ENCODE measurements around the gene LMTK2. TPM values are rescaled to one million over a fixed set of nuclear protein-coding genes. Genes with fewer than 3 reads are reported as not detected.
"Not testable (repeated sequence)": the region's sequence is repeated elsewhere in the genome, so short reads cannot be mapped to it uniquely, and the experiment has no call there.

LMTK2 gene
- total RNA-seq, 1 donor from 2014 or later = 21.6 TPM

DNA sequence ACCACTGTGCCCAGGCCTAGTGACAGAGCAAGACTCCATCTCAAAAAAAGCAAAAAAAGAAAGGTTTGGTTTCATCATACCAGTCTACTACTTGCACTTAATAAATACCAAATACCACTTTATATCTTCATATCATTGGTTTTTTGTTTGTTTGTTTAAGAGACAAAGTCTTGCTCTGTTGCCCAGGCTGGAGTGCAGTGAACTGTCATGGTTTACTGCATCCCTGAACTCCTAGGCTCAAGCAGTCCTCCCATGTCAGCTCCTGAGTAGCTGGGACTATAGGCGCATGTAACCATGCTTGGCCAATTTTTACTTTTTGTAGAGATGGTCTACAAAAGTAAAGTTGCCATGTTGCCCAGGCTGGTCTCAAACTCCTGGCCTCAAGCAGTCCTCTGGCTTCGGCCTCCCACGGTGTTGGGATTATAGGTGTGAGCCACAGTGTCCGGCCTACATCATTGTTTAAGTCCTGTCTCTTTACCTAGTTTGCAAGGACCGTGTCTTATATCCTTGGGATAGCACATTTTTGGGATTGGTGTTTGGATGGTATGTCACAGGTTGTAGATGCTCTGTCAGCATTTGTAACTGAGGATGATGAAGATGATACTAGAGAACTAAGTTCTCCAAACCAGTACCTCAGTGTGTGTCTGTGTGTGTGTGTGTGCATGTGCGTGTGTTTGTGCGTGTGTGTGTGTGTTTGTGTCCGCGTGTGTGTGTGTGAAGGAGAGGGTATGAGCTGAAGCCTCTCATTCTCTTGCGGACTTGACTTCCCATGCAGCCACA lies 9.3 kb downstream of the LMTK2 start:
- H3K9me3 ChIP-seq = no peaks in the 10 kb centered on the region
- TF ChIP-seq, protein P1, sequence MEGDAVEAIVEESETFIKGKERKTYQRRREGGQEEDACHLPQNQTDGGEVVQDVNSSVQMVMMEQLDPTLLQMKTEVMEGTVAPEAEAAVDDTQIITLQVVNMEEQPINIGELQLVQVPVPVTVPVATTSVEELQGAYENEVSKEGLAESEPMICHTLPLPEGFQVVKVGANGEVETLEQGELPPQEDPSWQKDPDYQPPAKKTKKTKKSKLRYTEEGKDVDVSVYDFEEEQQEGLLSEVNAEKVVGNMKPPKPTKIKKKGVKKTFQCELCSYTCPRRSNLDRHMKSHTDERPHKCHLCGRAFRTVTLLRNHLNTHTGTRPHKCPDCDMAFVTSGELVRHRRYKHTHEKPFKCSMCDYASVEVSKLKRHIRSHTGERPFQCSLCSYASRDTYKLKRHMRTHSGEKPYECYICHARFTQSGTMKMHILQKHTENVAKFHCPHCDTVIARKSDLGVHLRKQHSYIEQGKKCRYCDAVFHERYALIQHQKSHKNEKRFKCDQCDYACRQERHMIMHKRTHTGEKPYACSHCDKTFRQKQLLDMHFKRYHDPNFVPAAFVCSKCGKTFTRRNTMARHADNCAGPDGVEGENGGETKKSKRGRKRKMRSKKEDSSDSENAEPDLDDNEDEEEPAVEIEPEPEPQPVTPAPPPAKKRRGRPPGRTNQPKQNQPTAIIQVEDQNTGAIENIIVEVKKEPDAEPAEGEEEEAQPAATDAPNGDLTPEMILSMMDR (IDR thresholded peaks at IDR 0.05) = no peak
- TF ChIP-seq POLR2AphosphoS5 (IDR thresholded peaks at IDR 0.05; ENCODE audit: insufficient read depth in 1 of 2, low read depth in 1 of 2) (no peak), POLR2A (IDR thresholded peaks at IDR 0.05) (no peak)
- H3K27ac ChIP-seq = no peak overlapping the region
- intact Hi-C loops (cut with DNase I) = no loop called here
- no peaks in the 10 kb centered on the region for H3K27me3 ChIP-seq
- H3K4me1 ChIP-seq = peaks cover 6% of the 10 kb centered on the region
- H3K4me3 ChIP-seq = no peak overlapping the region
- H3K36me3 ChIP-seq = no peaks in the 10 kb centered on the region
- DNase-seq (ENCODE audit: extremely low spot score in 2 of 2) = no peak

DNA sequence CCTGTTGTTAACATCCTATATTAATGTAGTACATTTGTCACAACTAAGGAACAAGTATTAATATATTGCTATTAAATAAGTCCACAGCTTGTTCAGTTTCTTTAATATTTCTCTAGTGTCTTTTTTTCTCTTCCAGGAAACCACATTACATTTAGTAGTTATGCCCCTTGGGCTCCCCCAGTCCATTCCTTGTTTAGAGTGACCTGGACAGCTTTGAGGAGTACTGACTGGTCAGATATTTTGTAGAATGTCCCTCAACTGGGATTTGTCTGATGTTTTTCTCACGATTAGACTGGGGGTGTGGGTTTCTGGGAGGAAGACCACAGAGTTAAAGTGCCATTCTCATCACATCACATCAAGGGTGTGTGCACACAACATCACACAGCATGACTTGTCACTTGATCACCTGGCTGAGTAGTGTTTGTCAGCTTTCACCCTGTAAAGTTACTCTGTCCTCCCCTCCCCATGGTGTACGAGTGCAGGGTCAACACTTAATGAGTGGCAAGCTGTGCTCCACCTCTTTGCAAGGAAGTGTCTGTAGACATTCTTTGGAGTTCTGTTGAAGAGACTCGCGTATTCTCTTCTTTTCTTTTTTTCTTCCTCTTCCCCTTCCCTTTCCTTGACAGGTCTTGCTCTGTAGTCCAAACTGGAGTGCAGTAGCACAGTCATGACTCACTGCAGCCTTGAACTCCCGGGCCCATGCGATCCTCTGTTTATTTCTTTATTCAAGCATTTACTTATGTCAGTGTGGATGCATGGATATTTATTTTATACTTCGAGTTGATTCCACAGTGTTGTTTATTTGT lies 10.2 kb downstream of the LMTK2 start:
- intact Hi-C loops (cut with DNase I) = no loop called here
- no peak for TF ChIP-seq POLR2AphosphoS5 (IDR thresholded peaks at IDR 0.05; ENCODE audit: insufficient read depth in 1 of 2, low read depth in 1 of 2)
- TF ChIP-seq, protein P1 (IDR thresholded peaks at IDR 0.05) = no peak
- no peak for TF ChIP-seq POLR2A (IDR thresholded peaks at IDR 0.05)
- Histone ChIP-seq H3K4me3 (no peak overlapping the region), H3K27me3 (no peaks in the 10 kb centered on the region), H3K9me3 (no peaks in the 10 kb centered on the region), H3K27ac (no peak overlapping the region), H3K36me3 (no peaks in the 10 kb centered on the region), H3K4me1 (no peaks in the 10 kb centered on the region)
- no peak for DNase-seq (ENCODE audit: extremely low spot score in 2 of 2)

DNA sequence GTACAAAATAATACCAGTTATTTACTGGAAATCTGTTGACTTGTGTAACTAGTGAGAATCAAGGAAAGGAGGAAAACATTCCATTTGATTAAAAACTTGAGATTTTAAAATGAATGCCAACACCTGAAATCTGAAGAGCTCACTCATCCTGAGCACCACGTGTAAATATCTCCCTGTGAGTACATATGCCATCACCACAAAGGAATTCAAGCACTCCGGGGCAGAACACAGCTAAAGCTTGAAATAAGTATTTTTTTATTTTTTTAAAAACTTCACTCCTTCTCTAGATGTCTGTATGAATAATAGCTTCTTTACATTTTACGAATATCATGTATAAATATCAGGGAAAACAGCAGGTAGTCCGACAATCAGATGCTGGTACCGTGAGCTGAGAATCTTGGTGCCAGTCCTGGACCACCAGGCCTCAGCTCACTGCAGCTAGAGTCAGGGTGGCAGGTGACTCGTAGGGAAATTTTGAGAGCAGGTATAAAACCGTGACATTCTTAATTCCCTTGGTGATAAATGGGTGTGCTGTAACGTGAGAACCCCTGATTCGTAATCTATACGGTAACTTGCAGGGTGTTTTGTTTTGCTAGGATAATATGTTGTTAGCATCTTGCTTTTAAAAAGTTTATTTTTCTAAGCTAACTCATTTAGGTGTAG lies 12.7 kb downstream of the LMTK2 start:
- Histone ChIP-seq H3K27ac (no peak overlapping the region), H3K9me3 (no peaks in the 10 kb centered on the region), H3K36me3 (no peaks in the 10 kb centered on the region), H3K4me1 (no peaks in the 10 kb centered on the region), H3K4me3 (no peak overlapping the region), H3K27me3 (no peaks in the 10 kb centered on the region)
- TF ChIP-seq POLR2AphosphoS5 (IDR thresholded peaks at IDR 0.05; ENCODE audit: insufficient read depth in 1 of 2, low read depth in 1 of 2) = no peak
- TF ChIP-seq, protein P1 (IDR thresholded peaks at IDR 0.05) = no peak
- TF ChIP-seq POLR2A (IDR thresholded peaks at IDR 0.05) = no peak
- intact Hi-C loops (cut with DNase I) = no loop called here
- DNase-seq (ENCODE audit: extremely low spot score in 2 of 2) = no peak

DNA sequence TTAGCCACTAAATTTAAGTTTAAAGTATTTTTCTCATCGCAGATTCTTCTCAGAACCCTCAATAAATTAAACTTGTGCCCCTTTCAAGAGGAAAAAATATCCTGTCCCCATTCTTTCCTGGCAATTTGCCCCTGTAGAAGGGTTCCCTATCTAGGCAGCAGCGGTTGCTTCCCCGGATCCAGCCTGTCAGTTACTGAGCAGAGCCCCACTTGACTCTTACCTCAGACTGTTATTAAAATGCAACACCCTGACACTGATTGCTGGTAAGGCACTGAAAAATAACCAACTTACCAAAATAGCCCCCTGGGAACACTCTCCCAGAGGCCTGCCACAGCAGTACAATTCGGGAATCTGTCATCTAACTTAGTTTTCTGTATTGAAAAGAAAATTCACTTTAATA lies 13.9 kb downstream of the LMTK2 start:
- Histone ChIP-seq H3K36me3 (no peaks in the 10 kb centered on the region), H3K9me3 (no peaks in the 10 kb centered on the region), H3K4me3 (no peak overlapping the region), H3K4me1 (no peaks in the 10 kb centered on the region), H3K27ac (no peak overlapping the region), H3K27me3 (no peaks in the 10 kb centered on the region)
- no peak for DNase-seq (ENCODE audit: extremely low spot score in 2 of 2)
- intact Hi-C loops (cut with DNase I) = no loop called here
- TF ChIP-seq, protein P1 (IDR thresholded peaks at IDR 0.05) = no peak
- no peak for TF ChIP-seq POLR2A (IDR thresholded peaks at IDR 0.05)
- no peak for TF ChIP-seq POLR2AphosphoS5 (IDR thresholded peaks at IDR 0.05; ENCODE audit: insufficient read depth in 1 of 2, low read depth in 1 of 2)

DNA sequence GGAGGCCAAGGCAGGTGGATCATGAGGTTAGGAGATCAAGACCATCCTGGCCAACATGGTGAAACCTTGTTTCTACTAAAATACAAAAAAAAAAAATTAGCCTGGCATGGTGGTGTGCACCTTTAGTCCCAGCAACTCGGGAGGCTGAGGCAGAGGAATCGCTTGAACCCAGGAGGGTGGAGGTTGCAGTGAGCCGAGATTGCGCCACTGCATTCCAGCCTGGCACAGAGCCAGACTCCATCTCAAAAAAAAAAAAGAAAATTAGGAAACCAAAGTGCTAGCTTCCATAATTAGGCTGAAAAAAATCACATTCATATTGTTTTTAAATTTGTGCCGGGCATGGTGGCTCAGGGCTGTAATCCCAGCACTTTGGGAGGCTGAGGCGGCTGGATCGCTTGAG lies 14.7 kb downstream of the LMTK2 start:
- H3K27me3 ChIP-seq; DNase-seq (ENCODE audit: extremely low spot score in 2 of 2); H3K27ac ChIP-seq; H3K36me3 ChIP-seq; intact Hi-C loops (cut with DNase I); H3K4me3 ChIP-seq; H3K4me1 ChIP-seq; H3K9me3 ChIP-seq: not testable (repeated sequence)
